RPMI7951 (cell line): ENCODE results near the gene ROGDI. TPM values are rescaled to one million over a fixed set of nuclear protein-coding genes. Genes with fewer than 3 reads are reported as not detected.

Source experiments
- DNase-seq: peaks from one replicate; pipeline ENCODE4 v3.0.0-alpha.2; 2012; ENCODE audit warnings: low read depth
- total RNA-seq: library from RNA; depleted of rRNA; stranded (reverse); fragments of >200 nt; shearing (Covaris generic); gene quantifications from 2 replicates; pipeline ENCODE4 v1.2.3, GENCODE V29; 2014; rRNA removed

The ROGDI gene
- 13.1 and 16.9 TPM in 2 replicates for total RNA-seq

- DNase-seq: peak; percentile 52
These were observed at the start of gene ROGDI for GRCh38 chr16:4801962-4802658. Gene ROGDI (minus strand): TSS chr16:4802633. CDS start chr16:4802571, 62 bp downstream.

- DNase-seq: peak; percentile 11
These were observed 47.8 kb upstream of the ROGDI start for GRCh38 chr16:4850211-4850610.

GRCh38 chr16:4847774-4848587, 45.5 kb upstream of the ROGDI start:
- peak; percentile 72 for DNase-seq

GRCh38 chr16:4846901-4847773, 44.7 kb upstream of the ROGDI start, which contains the start of the genes GLYR1 and UBN1:
Gene GLYR1 (minus strand): TSS chr16:4847288. CDS start chr16:4847265, 23 bp downstream.
Gene UBN1 (plus strand): TSS chr16:4847481. CDS start chr16:4852918, 5,437 bp downstream.
- DNase-seq: peak; percentile 94

GRCh38 chr16:4846503-4846900, 44.1 kb upstream of the ROGDI start:
- peak; percentile 63 for DNase-seq

- no peak for DNase-seq
These were observed 38.6 kb upstream of the ROGDI start for GRCh38 chr16:4840984-4841383.

GRCh38 chr16:4839942-4840341, 37.5 kb upstream of the ROGDI start:
- DNase-seq: no peak

GRCh38 chr16:4837733-4838501, 35.5 kb upstream of the ROGDI start:
- no peak for DNase-seq

- no peak for DNase-seq
These were observed 34.3 kb upstream of the ROGDI start for GRCh38 chr16:4836727-4837126.

- DNase-seq: no peak
These were observed 31.2 kb upstream of the ROGDI start for GRCh38 chr16:4833584-4833983.

- DNase-seq: no peak
These were observed 30.4 kb upstream of the ROGDI start for GRCh38 chr16:4832698-4833343.

- no peak for DNase-seq
These were observed 29.2 kb upstream of the ROGDI start for GRCh38 chr16:4831616-4832015.

GRCh38 chr16:4830408-4830807, 28.0 kb upstream of the ROGDI start:
- DNase-seq: no peak

GRCh38 chr16:4828567-4829321, 26.3 kb upstream of the ROGDI start:
- no peak for DNase-seq

GRCh38 chr16:4826980-4827379, 24.5 kb upstream of the ROGDI start:
- no peak for DNase-seq

- DNase-seq: no peak
These were observed 24.1 kb upstream of the ROGDI start for GRCh38 chr16:4826526-4826925.

- DNase-seq: no peak
These were observed 22.8 kb upstream of the ROGDI start for GRCh38 chr16:4825196-4825595.

GRCh38 chr16:4820652-4821051, 18.2 kb upstream of the ROGDI start:
- DNase-seq: no peak

- no peak for DNase-seq
These were observed 12.2 kb upstream of the ROGDI start for GRCh38 chr16:4814542-4815173.
